Measurements from ENCODE around the gene RDH13.
"Not testable (repeated sequence)": the region's sequence is repeated elsewhere in the genome, so short reads cannot be mapped to it uniquely, and the experiment has no call there.

RDH13 gene

DNA sequence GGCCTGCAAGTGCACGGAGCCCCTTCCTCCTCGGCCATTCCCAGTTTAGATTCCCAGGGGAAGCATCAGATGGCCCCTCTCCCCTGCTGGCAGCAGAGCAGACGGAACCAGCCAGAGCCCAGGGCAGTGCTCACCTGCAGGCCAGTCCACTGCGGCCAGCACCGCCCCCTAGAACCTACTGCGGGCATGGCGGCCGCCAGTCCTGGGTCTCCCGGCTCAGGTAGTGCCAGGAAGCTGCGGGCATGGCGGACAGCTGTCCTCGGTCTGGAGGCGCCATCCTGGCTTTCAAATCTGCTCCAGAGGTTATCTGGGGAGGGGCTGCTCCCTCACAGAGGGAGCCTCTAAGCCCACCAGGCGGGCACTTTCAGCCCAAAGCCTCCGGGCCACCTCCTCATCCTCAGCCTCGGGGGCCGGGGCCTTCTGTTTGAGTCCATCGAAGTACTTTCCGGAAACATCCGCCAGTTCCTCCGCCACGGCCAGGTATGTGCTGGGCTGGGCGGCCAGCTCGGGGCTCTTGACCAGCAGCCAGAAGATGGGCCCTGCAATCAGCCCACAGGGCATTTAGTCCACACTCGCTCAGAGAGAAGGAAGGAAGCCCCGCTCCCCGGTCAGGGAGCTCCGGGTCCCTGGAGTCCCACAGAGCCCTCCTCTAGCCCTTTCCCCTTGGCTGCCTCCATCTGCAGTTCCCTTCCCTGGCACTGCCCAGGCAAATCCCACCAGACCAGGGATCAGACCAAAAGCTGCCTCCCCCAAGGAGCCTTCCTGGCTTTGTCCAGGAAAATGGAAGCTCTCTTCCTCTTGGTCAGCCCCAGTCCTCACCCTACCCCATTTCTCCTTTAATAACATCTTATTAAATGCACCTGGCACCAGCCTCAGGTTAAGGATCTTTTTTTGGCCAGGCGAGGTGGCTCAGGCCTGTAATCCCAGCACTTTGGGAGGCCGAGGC lies 17.9 kb downstream of the RDH13 start:
- DNase-seq (ENCODE audit: low read depth, low spot score), result no peak

DNA sequence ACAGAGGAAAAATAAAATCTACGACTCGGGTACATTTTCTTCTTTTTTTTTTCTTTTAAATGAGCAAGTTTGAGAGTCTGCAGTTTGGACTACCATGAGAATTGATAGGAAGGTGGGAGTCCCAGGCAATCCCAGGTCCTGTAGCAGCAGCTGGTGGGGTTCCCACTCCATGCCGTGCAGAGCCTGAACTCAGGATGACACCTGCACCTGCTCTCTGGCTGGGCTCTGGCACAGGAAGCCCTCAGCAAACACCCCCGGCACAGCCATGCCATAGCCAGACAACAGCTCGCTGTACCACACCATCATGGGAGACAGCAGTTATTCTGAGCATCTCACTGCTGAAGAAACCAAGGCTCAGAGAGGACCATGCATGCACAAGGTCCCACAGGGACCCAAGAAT lies 18.7 kb downstream of the RDH13 start:
- DNase-seq (ENCODE audit: low read depth, low spot score), result no peak

- DNase-seq (ENCODE audit: low read depth, low spot score), result no peak
Observed at GRCh38 chr19:55042688-55043087, 20.3 kb downstream of the RDH13 start.

GRCh38 chr19:55042344-55042678 lies 20.6 kb downstream of the RDH13 start:
- DNase-seq (ENCODE audit: low read depth, low spot score), result no peak

DNA sequence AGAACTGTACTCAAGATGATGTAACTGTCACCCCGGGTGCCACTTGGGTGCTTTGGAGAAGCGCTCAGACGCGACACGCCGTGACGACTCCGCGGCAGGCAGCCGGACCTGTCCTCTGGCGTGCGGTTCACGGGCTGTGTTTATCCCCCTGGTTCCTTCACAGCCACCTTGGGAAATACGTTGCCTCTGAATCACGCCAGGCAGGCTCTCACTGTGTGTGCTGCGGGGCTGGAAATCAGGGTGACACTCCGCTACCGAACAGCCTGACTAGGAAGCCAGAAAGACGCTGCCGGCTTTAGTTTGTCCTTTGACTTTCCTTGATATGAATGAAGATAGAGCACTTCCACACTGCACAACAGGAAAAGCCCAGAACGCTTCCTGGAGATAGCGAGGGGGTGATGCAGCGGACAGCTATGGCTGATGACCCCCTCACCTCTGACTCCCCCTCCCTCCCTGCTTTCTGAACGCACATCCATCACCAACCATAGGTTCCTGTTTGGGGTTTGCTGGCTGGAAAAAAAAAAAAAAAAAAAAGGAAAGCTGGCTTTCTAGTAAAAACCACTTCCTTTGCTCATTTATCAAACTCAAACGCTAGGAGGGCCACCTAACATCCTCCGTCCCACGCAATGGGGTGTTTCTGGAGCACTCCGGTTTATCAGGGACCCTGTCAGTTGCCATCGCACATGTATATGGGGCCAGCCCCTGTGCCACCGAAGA lies 21.2 kb downstream of the RDH13 start:
- DNase-seq (ENCODE audit: low read depth, low spot score), result no peak

DNA sequence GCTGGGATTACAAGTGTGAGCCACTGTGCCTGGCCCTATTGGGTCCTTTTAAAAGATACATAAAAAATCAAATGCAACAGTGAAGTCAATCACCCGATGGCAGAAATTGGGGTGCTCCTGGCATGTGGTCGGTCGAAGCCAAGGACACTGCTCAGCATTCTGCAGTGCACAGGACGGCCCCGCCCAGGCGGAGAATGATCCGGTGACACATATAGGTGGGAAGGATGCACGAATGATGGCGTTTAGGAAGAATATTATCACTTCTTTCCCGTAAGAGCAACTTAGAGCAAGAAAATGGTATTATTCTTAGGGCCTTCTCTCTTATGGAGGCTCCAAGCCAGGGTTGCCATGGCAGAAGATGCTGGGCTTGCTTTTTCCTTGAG lies 21.7 kb downstream of the RDH13 start:
- no peak for DNase-seq (ENCODE audit: low read depth, low spot score)

- DNase-seq (ENCODE audit: low read depth, low spot score), result not testable (repeated sequence)
Observed at GRCh38 chr19:55040654-55041053, 22.3 kb downstream of the RDH13 start.

DNA sequence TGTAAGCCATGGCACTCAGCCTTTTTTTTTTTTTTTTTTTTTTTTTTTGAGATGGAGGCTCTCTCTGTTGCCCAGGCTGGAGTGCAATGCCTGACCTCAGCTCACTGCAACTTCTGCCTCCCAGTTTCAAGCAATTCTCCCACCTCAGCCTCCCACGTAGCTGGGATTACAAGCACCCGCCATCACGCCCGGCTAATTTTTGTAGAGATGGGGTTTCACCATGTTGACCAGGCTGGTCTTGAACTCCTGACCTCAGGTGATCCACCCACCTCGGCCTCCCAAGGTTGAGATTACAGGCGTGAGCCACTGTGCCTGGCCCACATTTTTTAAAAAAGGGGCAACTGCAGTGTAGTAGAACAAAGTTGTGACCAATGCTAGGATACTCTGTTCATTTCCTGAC lies 25.3 kb downstream of the RDH13 start:
- not testable (repeated sequence) for DNase-seq (ENCODE audit: low read depth, low spot score)

GRCh38 chr19:55036058-55036457 lies 26.9 kb downstream of the RDH13 start:
- DNase-seq (ENCODE audit: low read depth, low spot score), result no peak

DNA sequence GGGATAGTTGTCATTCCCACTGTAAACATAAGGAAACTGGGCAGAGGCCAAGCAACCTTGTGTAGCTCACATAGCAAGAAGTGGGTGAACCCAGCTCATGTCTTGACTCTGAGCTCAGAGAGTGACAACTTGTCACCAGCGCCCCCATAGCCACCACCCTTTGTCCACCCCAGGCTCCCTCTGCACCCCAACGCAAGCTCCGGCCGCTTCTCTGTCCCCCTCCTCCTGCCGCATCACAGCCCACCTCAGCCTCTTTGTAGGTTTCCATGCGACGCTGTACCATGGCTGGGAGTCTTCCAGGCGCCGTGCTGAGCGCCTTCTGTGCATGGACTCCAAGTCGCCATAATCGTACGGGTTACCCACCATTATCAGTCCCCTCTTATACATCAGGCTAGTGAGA lies 28.2 kb downstream of the RDH13 start:
- no peak for DNase-seq (ENCODE audit: low read depth, low spot score)

- not testable (repeated sequence) for DNase-seq (ENCODE audit: low read depth, low spot score)
Observed at GRCh38 chr19:55032976-55033643, 29.8 kb downstream of the RDH13 start.

DNA sequence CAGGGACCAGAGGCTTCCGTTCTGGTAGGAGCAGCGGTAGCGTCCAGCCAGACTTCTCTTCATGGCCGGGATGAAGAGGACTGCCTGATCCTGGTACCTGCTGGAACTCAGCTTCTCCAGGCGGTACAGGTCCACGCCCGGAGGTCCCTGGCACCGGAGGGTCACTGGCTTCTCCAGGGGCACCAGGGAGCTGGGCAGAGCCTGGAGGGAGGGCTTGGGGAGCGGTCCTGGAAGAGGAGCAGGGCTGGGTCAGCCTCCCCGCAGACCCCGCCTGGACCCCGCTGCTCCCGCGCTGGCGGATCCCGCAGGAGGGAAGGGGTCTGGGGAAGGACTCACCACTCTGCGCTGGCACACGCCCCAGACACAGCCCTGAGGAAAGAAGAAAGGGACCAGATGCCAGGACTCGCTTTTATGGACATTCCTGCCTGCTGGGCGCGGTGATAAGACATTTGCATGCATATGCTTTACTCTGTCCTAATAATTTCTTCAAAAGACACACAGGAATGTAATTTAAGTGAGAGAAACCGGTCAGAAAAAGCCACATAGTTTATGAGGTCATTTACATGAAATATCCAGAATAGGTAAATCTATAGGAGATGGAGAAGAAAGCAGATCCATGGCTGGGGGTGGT lies 30.7 kb downstream of the RDH13 start:
- DNase-seq (ENCODE audit: low read depth, low spot score), result no peak

DNA sequence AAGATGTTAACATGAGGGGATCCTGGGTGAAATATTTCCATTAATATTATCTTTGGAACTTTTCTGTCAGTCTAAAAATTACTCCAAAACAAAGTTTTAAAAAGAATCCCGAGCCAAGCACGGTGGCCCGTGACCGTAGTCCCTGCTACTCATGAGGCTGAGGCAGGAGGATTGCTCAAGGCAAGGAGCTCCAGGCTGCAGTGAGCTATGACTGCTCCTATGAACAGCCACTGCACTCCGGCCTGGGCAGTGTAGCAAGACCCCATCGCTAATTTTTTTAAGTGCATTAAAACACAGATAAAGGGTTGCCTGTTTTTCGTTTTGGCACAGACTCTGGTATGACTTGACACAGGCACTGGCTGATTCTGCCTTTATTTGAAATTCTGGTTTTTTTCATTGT lies 31.8 kb downstream of the RDH13 start:
- no peak for DNase-seq (ENCODE audit: low read depth, low spot score)

GRCh38 chr19:55028757-55029156 lies 34.2 kb downstream of the RDH13 start:
- no peak for DNase-seq (ENCODE audit: low read depth, low spot score)

DNA sequence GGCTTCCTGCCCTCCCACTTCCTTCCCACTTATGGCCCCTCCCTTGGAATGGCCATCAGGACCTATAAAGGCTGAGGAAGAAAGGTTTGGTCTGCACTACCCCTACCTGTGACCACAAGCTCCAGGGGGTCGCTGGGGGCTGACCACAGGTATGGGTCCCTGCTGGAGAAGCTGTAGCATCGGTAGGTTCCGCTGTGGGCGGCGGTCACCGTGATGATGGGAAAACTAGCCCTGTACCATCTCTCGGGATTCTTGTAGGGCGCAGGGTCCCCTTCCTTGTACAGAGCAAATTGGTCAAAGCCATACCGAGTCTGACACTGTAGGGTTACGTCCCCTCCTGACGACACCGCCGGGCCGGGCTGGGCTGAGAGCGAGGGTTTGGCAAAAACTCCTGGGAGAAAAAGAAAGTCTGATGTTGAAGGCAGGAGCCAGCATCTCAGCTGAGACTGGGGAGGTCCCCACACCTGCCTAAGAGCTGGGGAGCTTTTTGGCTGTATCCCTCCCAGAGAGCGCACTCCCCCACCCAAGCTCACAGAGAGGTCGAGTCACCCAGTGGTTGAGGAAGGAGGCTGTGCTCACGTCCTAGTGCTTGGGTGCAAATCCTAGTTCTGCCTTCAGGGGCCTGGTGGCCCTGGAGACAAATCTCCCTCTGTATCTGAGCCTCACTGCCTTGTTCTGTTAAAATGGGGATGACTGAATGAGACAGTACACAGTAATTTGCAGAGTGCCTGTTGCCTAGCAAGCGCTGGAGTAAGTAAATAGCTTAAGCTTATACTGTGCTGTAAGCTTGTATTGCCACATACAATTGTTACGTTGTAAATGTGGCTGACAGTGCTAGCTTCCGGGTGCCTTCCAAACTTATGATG lies 35.2 kb downstream of the RDH13 start:
- no peak for DNase-seq (ENCODE audit: low read depth, low spot score)

DNA sequence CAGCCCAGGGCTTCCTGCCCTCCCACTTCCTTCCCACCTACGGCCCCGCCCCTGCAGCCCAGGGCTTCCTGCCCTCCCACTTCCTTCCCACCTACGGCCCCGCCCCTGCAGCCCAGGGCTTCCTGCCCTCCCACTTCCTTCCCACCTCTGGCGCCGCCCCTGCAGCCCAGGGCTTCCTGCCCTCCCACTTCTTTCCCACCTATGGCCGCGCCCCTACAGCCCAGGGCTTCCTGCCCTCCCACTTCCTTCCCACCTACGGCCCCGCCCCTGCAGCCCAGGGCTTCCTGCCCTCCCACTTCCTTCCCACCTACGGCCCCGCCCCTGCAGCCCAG lies 35.8 kb downstream of the RDH13 start:
- not testable (repeated sequence) for DNase-seq (ENCODE audit: low read depth, low spot score)

DNA sequence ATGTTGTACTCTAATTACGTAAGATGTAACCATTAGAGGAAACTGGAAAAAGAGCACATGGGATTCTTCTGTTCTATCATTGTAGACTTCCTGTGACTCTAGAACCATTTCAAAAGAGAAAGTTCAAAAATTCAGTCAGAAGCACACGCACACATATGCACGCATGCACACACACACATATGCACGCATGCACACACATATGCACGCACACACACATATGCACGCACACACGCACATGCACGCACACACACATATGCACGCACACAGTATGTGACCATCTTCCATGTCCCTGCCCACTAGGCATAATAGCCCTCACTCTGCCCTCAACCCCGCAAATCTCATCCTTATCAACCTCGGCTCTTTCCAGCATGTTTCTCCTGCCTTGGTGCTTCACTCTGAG lies 38.8 kb downstream of the RDH13 start:
- no peak for DNase-seq (ENCODE audit: low read depth, low spot score)

DNA sequence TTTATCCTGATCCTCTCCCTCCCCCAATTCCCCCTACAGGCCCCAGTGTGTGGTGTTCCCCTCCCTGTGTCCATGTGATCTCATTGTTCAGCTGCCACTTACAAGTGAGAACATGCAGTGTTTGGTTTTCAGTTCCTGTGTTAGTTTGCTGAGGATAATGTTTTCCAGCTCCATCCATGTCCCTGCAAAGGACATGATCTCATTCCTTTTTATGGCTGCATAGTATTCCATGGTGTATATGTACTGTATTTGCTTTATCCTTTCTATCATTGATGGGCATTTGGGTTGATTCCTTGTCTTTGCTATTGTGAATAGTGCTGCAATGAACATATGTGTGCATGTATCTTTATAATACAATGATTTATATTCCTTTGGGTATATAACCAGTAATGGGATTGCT lies 42.6 kb downstream of the RDH13 start:
- DNase-seq (ENCODE audit: low read depth, low spot score), result not testable (repeated sequence)

DNA sequence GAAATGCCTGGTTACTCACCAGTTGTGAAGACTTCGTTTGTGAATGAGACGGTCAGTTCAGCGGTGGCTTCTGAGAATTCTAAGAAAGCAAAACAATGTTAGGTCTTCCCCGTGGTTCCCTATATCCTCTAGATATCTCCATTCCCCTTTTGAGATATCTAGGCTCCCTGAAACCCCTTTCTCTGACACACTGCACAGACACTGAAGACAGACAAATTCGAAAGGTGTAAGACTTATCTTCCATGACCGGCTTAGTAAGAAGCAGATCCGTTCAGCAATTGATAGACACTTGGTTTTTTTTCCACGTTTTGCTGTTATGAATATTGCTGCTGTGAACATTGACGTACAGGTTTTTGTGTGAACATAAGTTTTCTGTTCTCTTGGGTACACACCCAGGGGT lies 44.3 kb downstream of the RDH13 start:
- no peak for DNase-seq (ENCODE audit: low read depth, low spot score)

GRCh38 chr19:55018216-55018615 lies 44.7 kb downstream of the RDH13 start:
- no peak for DNase-seq (ENCODE audit: low read depth, low spot score)

GRCh38 chr19:55016017-55016416 lies 46.9 kb downstream of the RDH13 start:
- no peak for DNase-seq (ENCODE audit: low read depth, low spot score)

Measured in brain pericyte (primary cell).